ENCODE measurements around the gene SLC39A1.
A peak's percentile ranks its signal among the peaks of the same experiment; 100 is the strongest.
"Not testable (repeated sequence)": the region's sequence is repeated elsewhere in the genome, so short reads cannot be mapped to it uniquely, and the experiment has no call there.

The SLC39A1 gene

DNA sequence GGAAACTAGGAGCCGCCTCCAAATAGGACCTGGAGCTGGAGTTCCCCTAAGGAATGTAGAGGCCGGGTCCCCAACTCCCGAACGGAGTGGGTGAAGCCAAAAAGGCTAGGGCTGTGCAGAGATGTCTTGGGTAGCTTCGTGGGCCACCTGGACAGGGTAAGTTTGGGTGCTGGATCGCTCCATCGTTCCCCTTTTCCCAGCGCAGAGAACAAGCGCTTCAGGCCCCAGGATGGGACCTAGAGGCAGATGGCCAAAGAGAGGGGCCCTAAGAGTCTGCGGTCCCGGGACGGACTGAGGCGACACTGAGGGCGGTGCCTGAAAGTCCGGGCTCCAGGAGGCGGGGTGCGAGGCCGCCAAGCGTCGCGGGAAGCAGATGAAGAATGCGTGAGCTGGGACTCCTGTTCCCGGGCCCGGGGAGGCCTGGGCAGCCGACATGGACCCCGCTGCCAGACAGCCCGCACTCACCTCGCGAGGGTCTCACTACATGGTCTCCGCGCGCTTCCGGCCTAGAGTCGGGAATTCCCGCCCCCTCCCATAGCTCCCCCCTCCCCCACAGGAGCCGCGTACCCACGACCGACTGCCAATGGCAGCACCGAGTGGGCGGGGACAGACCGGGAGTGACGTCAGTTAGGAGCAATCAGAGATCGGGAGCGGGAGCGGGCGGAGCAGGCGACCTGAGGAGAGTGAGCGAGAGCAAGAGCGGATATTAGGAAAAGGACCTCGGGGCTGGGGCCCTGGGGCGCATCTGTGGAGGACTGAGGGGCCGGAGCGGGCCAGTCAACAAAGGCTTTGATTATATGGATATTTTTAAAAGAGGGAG, at the start of gene SLC39A1:
Gene SLC39A1, minus strand, starts transcription at position 508 of the 820 bp plus-strand sequence. CDS start 822 bp downstream, outside the sequence.
- DNase-seq (ENCODE audit: low read depth, low spot score) = no peak

GRCh38 chr1:154012543-154012942, 49.2 kb upstream of the SLC39A1 start:
- not testable (repeated sequence) for DNase-seq (ENCODE audit: low read depth, low spot score)

- no peak for DNase-seq (ENCODE audit: low read depth, low spot score)
These were observed 48.8 kb upstream of the SLC39A1 start for GRCh38 chr1:154012129-154012528.

DNA sequence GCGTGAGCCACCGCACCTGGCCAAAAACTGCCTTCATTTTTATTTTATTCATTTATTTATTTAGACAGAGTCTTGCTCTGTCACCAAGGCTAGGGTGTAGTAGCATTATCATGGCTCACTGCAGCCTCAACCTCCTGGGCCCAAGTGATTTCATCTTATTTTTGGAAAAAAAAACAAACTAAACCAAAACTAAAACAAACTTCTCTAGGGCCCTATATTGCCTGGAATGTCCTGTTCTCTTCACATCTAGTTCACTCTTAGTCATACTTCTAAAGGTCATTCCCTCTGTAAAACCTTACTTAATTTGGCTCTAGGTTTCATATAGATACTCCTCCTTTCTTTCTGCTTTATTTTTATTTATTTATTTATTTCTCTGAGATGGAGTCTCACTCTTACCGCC, 42.8 kb upstream of the SLC39A1 start:
- DNase-seq (ENCODE audit: low read depth, low spot score) = no peak

GRCh38 chr1:154000420-154000819, 37.1 kb upstream of the SLC39A1 start:
- DNase-seq (ENCODE audit: low read depth, low spot score) = no peak

GRCh38 chr1:153996882-153997281, 33.5 kb upstream of the SLC39A1 start:
- DNase-seq (ENCODE audit: low read depth, low spot score) = not testable (repeated sequence)

DNA sequence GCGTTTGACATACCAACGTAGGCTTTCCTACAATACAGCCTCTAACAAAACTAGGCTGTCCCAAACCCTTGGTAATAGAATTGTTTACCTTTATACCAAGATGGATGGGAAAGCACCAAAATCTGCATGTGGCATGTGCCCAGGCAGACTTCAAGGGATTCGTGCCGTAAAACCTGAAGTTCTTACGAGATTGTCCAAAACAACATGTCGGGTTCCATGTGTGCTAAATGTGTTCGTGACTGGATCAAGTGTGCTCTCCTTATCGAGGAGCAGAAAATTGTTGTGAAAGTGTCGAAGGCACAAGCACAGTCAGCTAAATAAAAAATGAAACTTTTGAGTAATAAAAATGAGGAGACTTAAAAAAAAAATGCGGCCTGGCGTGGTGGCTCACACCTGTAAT, 32.3 kb upstream of the SLC39A1 start:
- no peak for DNase-seq (ENCODE audit: low read depth, low spot score)

DNA sequence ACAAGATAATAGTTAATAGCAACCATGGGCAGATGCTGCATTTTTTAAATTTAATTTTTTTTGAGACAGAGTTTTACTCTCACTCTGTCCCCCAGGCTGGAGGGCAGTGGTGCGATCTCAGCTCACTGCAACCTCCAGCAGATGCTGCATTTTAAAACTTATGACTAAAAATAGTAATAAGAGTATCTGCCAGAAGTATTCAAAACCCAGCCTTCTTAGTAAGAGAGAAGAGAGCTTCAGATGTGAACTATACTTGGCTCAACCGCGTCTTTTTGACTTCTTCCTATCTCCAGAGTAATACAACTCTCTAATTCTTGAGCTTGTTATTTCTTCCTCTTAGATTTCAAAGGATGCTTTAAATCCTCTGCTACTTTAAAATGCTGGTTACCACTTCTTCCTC, 31.9 kb upstream of the SLC39A1 start:
- no peak for DNase-seq (ENCODE audit: low read depth, low spot score)

DNA sequence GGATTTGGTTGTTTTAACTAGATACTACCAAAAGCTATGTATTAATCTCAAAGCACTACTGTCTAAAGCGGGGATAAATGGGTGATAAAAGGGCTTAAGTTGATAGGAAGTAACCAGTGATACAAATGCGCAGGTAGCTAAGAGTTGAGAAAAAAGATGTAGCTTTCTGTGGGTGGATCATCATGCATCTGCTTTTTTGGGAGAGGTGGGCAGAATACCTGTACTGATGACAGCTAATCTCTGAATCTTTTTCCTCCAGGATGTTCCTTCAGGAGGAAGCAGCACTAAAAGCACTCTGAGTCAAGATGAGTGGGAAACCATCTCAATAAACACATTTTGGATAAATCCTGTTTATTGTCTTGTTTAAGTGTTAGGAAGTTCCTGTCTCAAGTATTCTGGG, 28.5 kb upstream of the SLC39A1 start:
- no peak for DNase-seq (ENCODE audit: low read depth, low spot score)

GRCh38 chr1:153991151-153991630, 27.9 kb upstream of the SLC39A1 start:
- no peak for DNase-seq (ENCODE audit: low read depth, low spot score)

DNA sequence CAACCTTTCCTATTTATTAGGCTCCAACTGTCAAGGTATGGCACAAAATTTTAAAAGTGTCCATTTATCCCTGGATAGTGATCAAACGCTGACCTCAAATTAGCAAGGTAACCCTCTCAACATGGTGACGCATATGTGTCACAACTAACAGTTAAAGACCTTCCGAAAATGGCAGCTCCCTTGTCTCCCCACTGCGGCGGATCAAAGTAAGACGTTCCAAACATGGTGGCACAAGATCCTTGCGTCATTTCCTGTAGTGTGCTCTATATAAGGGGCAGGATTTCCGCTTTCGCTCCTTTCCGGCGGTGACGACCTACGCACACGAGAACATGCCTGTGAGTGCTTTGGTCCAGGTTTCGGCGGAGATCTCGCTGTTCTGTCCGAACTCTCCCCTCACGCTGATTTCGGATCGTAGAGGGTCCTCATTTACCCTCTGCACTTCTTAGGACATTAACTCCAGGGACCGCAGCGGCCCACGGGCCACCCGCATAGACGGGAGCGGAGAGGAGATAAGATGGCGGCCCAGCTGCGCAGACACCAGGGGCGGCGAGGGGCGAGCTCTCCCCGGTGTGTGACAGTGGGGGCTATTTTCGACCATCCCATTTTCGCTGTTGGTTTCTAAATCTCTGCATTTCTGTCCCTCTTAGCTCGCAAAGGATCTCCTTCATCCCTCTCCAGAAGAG, 27.3 kb upstream of the SLC39A1 start, which contains the start of gene RPS27:
Gene RPS27, plus strand, starts transcription at position 295 of the 683 bp plus-strand sequence. Its CDS starts 35 bp downstream, at position 330.
- DNase-seq (ENCODE audit: low read depth, low spot score) = peak; percentile 96

DNA sequence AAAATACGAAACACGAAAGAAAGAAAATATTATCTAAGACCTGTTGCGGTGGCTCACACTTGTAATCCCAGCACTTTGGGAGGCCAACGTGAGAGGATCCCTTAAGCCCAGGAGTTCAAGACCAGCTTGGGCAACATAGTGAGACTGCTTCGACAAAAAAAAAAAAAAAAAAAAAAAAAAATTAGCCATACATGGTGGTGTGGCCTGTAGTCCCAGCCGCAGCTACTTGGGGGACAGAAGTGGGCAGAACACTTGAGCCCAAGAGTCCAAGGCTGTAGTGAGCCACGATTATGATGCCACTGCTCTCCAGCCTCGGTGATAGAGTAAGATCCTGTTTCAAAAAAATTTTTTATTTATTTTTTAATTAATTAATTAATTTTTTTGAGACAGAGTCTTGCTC, 24.3 kb upstream of the SLC39A1 start:
- DNase-seq (ENCODE audit: low read depth, low spot score) = no peak

DNA sequence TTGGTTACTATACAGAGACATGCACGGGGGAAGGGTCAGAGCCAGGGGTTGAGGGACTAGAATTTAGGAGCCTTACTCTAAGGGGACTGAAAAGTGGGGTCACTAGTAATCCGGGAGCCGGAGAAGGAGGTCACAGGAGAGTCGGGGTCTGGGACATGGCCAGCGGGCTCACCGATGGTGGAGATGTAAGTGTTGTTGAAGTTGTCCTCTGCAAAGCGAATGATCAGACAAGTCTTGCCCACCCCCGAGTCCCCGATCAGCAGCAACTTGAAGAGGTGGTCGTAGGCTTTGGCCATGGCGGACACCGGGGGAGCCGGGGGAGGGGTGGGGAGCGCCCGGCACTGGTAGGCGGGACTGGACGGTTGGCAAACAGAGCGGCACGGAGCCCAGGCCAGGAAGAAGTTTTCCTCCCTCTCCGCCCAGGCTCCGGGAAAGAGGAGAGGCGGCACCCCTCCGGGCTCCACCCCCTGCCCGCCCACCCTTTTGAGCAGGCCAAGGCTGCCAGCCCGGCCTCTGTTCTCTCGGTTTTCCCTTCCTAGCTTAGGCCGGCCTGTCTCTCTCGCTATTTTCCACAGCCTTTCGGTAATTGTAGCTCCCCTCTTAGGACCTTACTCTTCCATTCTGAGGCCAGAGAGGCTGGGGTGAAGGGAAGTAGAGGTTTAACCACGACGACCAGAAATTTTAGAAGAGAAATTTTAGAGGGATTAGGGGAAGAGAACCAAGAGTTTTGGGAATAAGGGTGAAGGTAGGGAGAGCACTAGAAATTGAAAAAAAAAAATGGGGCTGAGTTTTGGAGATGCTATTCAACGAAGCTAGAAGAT, 22.8 kb upstream of the SLC39A1 start, which contains the start of gene RAB13:
Gene RAB13, minus strand, starts transcription at position 399 of the 821 bp plus-strand sequence. Its CDS starts 103 bp downstream, at position 296.
- no peak for DNase-seq (ENCODE audit: low read depth, low spot score)

- no peak for DNase-seq (ENCODE audit: low read depth, low spot score)
These were observed 22.1 kb upstream of the SLC39A1 start for GRCh38 chr1:153985341-153985912.

- no peak for DNase-seq (ENCODE audit: low read depth, low spot score)
These were observed 21.0 kb upstream of the SLC39A1 start for GRCh38 chr1:153984123-153984894.

- not testable (repeated sequence) for DNase-seq (ENCODE audit: low read depth, low spot score)
These were observed 18.4 kb upstream of the SLC39A1 start for GRCh38 chr1:153981735-153982134.

DNA sequence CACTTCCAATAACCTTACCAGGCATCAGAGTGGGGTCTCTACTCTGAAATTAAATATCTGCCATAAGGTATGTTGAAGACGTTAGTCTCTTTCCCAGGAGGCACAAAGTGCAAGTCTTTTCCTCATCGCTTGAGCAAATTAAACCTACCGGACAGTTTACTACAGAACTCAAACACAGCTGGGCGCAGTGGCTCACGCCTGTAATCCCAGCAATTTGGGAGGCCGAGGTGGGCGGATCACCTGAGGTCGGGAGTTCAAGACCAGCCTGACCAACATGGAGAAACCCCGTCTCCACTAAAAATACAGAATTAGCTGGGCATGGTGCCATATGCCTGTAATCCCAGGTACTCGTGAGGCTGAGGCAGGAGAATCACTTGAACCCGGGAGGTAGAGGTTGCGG, 15.8 kb upstream of the SLC39A1 start:
- DNase-seq (ENCODE audit: low read depth, low spot score) = not testable (repeated sequence)

- no peak for DNase-seq (ENCODE audit: low read depth, low spot score)
These were observed 15.1 kb upstream of the SLC39A1 start for GRCh38 chr1:153978274-153978909.

- DNase-seq (ENCODE audit: low read depth, low spot score) = no peak
These were observed 14.2 kb upstream of the SLC39A1 start, which contains the start of gene JTB for GRCh38 chr1:153977250-153978240. Gene JTB (minus strand): TSS chr1:153977674. CDS start chr1:153977252, 422 bp downstream.
